Neural cell (in vitro differentiated cells): ENCODE measurements around the gene SOX12. TPM values are rescaled to one million over a fixed set of nuclear protein-coding genes. Genes with fewer than 3 reads are reported as not detected.
"Not testable (repeated sequence)": the region's sequence is repeated elsewhere in the genome, so short reads cannot be mapped to it uniquely, and the experiment has no call there.

Experiments used
- H2AFZ ChIP-seq: fragments of 200-600, 300-800 bp; sonication (generic), shearing (Covaris generic); 2 replicates; pipeline ENCODE4 v1.6.0; 2014; ENCODE audit warnings: low read depth, mild to moderate bottlenecking, antibody characterized with exemption, low read length, moderate library complexity
- H3F3A ChIP-seq: fragments of 200-600 bp; shearing (Covaris generic); 2 replicates; pipeline ENCODE4 v1.6.1; 2016; ENCODE audit warnings: mild to moderate bottlenecking, moderate library complexity, mixed read lengths, antibody characterized with exemption, low read length; ENCODE audit not compliant: insufficient read depth, poor library complexity, severe bottlenecking
- H3K27ac ChIP-seq: fragments of 200-600, 300-800 bp; sonication (generic), shearing (Covaris generic); 2 replicates; pipeline ENCODE4 v1.5.1; 2014; ENCODE audit warnings: mild to moderate bottlenecking, low read length, moderate library complexity
- H3K27me3 ChIP-seq: fragments of 300-800, 200-600 bp; sonication (generic), shearing (Covaris generic); 2 replicates; pipeline ENCODE4 v1.6.0; 2014; ENCODE audit warnings: mild to moderate bottlenecking, low read depth, low read length, moderate library complexity; ENCODE audit not compliant: insufficient read depth
- H3K36me3 ChIP-seq: fragments of 300-800, 200-600 bp; sonication (generic), shearing (Covaris generic); 2 replicates; pipeline ENCODE4 v1.5.1; 2014; ENCODE audit warnings: mild to moderate bottlenecking, antibody characterized with exemption, low read length, moderate library complexity; ENCODE audit not compliant: insufficient read depth
- H3K4me2 ChIP-seq: fragments of 300-800, 200-600 bp; sonication (generic), shearing (Covaris generic); 2 replicates; pipeline ENCODE4 v1.6.0; 2014; ENCODE audit warnings: mild to moderate bottlenecking, low read length
- H3K4me3 ChIP-seq: fragments of 300-800, 200-600 bp; sonication (generic), shearing (Covaris generic); 2 replicates; pipeline ENCODE4 v1.5.1; 2014; ENCODE audit warnings: mild to moderate bottlenecking, low read length, moderate library complexity
- H3K79me2 ChIP-seq: fragments of 200-600 bp; shearing (Covaris generic); replicated peaks from 2 replicates; pipeline ENCODE4 v1.6.0; 2014; ENCODE audit warnings: mild to moderate bottlenecking, low read length, moderate library complexity; ENCODE audit not compliant: insufficient read depth
- H3K9ac ChIP-seq: fragments of 300-800, 200-600 bp; sonication (generic), shearing (Covaris generic); 2 replicates; pipeline ENCODE4 v1.6.1; 2016; ENCODE audit warnings: mild to moderate bottlenecking, low read length, mixed read lengths
- H3K9me2 ChIP-seq: fragments of 200-600 bp; shearing (Covaris generic); 2 replicates; pipeline ENCODE4 v1.6.1; 2016; ENCODE audit warnings: mild to moderate bottlenecking, low read length, mixed read lengths; ENCODE audit not compliant: insufficient read depth
- H3K9me3 ChIP-seq: fragments of 200-600, 300-800 bp; sonication (generic), shearing (Covaris generic); 2 replicates; pipeline ENCODE4 v1.6.1; 2016; ENCODE audit warnings: mild to moderate bottlenecking, mixed run types, low read length, moderate library complexity, mixed read lengths
- H4K20me1 ChIP-seq: fragments of 200-600 bp; shearing (Covaris generic); 2 replicates; pipeline ENCODE4 v1.6.1; 2016; ENCODE audit warnings: mild to moderate bottlenecking, mixed run types; ENCODE audit not compliant: insufficient read depth
- CTCF ChIP-seq: fragments of 450-650 bp; IDR thresholded peaks from 2 replicates; pipeline ENCODE4 v1.5.1; 2014; ENCODE audit warnings: antibody characterized with exemption, mild to moderate bottlenecking, moderate library complexity; ENCODE audit not compliant: poor library complexity, severe bottlenecking
- EP300 ChIP-seq: fragments of 450-650 bp; conservative IDR thresholded peaks from 2 replicates; pipeline ENCODE4 v1.6.1; 2014; ENCODE audit warnings: antibody characterized with exemption, mild to moderate bottlenecking, moderate library complexity; ENCODE audit not compliant: poor library complexity, severe bottlenecking
- EZH2 ChIP-seq: fragments of 200-600, 300-800 bp; shearing (Covaris generic), sonication (generic); IDR thresholded peaks from 2 replicates; pipeline ENCODE4 v1.6.1; 2014; ENCODE audit warnings: antibody characterized with exemption, low read length, borderline replicate concordance, mild to moderate bottlenecking; ENCODE audit not compliant: insufficient read depth, poor library complexity, severe bottlenecking
- MXI1 ChIP-seq: fragments of 450-650 bp; conservative IDR thresholded peaks from 2 replicates; pipeline ENCODE4 v1.6.1; 2014; ENCODE audit warnings: antibody characterized with exemption, mild to moderate bottlenecking; ENCODE audit not compliant: poor library complexity, severe bottlenecking
- POLR2AphosphoS5 ChIP-seq: IDR thresholded peaks from 2 replicates; pipeline ENCODE4 v1.6.1; 2012
- RAD21 ChIP-seq: fragments of 450-650 bp; conservative IDR thresholded peaks from 2 replicates; pipeline ENCODE4 v1.6.1; 2014; ENCODE audit warnings: antibody characterized with exemption, mild to moderate bottlenecking, moderate library complexity
- REST ChIP-seq: IDR thresholded peaks from 2 replicates; pipeline ENCODE4 v1.6.1; 2012; ENCODE audit warnings: borderline replicate concordance
- SMC3 ChIP-seq: fragments of 450-650 bp; conservative IDR thresholded peaks from 2 replicates; pipeline ENCODE4 v1.6.1; 2014; ENCODE audit warnings: antibody characterized with exemption, mild to moderate bottlenecking, moderate library complexity; ENCODE audit not compliant: poor library complexity
- TAF1 ChIP-seq: IDR thresholded peaks from 2 replicates; pipeline ENCODE4 v1.6.1; 2012; ENCODE audit warnings: low read depth
- polyA plus RNA-seq: library from polyadenylated mRNA; depleted of rRNA; stranded (reverse); fragments of >200 nt; gene quantifications from 2 replicates; pipeline ENCODE4 v1.2.3, GENCODE V29; 2014

SOX12 gene
- polyA plus RNA-seq, 1 donor from 2014 or later: 6.8 TPM

DNA sequence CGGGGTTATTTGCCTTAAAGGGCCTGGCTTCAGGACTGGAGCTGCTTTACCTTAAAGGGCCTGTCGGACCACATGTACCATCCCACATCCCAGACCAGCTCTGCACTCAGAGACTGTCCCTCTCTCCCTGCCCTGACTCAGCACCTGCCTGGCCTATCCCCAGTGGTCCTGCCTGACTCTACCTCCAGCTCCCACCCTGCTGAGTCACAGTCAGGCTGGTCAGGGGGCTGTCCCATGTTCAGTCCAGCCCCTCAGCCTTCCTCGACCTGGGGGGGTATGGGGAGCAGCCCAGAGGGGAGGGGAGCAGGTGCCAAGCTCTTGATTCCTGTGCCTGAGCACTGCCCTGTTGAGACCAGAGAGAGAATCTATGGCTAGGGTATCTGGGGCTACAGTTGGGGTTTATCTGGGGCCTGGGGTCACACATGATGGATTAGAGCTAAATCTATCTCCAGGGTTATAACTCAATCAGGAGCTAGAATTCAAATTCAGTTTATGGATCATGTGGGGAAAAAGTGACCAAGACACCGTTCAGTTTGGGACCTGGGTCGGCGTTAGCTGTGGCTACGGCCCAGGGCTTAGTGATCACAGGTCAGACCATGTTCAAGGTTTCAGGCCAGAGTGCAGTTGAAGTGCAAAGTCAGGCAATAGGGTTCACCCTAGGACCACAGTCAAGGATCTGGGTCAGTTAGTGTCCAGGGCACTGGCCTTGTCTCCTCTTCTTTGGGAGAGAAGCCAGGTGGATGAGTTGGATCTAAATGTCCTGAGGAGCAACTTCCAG lies 45.8 kb downstream of the SOX12 start:
- TF ChIP-seq RAD21: no peak
- no peak for TF ChIP-seq POLR2AphosphoS5
- no peak for TF ChIP-seq EP300
- no peak for TF ChIP-seq REST
- TF ChIP-seq TAF1: no peak
- no peak for TF ChIP-seq SMC3
- no peak for TF ChIP-seq CTCF
- Histone ChIP-seq H3K27ac (no peak overlapping the region), H3K9me2 (no peaks in the 10 kb centered on the region), H3K9me3 (no peaks in the 10 kb centered on the region), H3K36me3 (no peaks in the 10 kb centered on the region), H3K79me2 (no peaks in the 10 kb centered on the region), H3K4me2 (no peak overlapping the region), H4K20me1 (no peaks in the 10 kb centered on the region), H3K27me3 (no peaks in the 10 kb centered on the region), H3K4me3 (no peak overlapping the region), H3K9ac (no peak overlapping the region), H2AFZ (no peak overlapping the region), H3F3A (no peaks in the 10 kb centered on the region)

DNA sequence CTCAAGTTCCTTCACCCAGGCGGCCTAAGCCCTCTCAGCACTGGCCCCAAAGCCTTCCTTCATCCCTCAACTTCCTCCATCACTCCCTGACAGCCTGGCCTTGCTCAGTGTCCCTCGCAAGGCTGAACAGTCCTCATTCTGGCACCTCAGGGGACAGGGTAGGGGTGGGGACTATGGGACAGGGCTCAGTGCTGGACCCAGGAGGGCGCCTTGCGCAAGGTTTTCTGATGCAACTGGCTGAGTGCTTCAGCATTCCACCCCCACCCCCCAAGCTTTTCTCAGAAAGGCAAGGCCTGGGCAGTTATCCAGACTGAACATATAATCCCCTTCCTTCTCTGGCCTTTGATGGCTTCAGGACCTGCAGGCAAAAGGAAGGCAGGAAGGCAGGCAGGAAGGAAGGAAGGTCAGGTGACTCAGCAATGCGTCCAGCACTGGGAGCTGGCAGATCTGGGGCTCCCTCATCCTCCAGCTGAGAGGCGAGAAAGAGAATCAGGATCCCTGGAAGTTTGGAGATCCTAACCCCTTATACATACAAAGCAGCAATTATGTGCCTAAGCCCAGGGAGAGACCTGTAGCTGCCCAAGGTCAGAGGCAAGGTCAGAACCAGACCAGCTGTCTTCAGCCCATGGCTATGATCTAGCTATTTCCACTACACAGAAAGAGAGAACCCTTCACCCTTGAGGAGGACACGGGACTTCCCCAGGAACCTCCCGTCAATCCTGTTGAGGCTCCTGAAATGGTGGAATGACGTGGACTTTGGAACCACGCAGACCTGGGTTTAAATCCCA lies 46.6 kb downstream of the SOX12 start:
- no peak overlapping the region for H3K27ac ChIP-seq
- no peak overlapping the region for H3K4me2 ChIP-seq
- no peak overlapping the region for H3K9ac ChIP-seq
- no peaks in the 10 kb centered on the region for H3K27me3 ChIP-seq
- H3F3A ChIP-seq: no peaks in the 10 kb centered on the region
- no peak overlapping the region for H3K4me3 ChIP-seq
- H3K9me2 ChIP-seq: no peaks in the 10 kb centered on the region
- no peaks in the 10 kb centered on the region for H3K79me2 ChIP-seq
- TF ChIP-seq SMC3 (no peak), EZH2 (no peak), EP300 (no peak), RAD21 (no peak), REST (no peak), POLR2AphosphoS5 (no peak), TAF1 (no peak), MXI1 (no peak), CTCF (no peak)
- no peaks in the 10 kb centered on the region for H3K9me3 ChIP-seq
- H2AFZ ChIP-seq: no peak overlapping the region
- H3K36me3 ChIP-seq: no peaks in the 10 kb centered on the region
- no peaks in the 10 kb centered on the region for H4K20me1 ChIP-seq

DNA sequence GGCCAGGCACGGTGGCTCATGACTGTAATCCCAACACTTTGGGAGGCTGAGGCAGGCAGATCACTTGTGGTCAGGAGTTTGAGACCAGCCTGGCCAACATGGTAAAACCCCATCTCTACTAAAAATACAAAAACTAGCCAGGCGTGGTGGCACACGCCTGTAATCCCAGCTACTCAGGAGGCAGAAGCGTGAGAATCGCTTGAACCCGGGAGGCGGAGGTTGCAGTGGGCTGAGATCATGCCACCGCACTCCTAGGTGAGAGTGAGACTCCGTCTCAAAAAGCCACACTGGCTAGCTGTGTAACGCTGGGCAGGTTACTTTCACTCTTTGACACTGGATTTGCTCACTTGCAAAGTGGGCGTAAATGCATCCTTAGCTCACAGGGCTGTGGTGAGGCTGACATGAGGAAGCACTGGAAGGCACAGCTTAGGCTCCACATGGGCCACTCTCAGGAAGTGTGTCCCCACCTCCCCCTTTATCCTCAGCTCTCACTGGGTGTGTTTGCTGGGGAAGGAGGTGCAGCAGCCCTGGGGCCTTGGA lies 47.3 kb downstream of the SOX12 start:
- not testable (repeated sequence) for H3K4me3 ChIP-seq, H3F3A ChIP-seq, H3K9me3 ChIP-seq, H2AFZ ChIP-seq, H3K27me3 ChIP-seq, H4K20me1 ChIP-seq, H3K36me3 ChIP-seq, H3K79me2 ChIP-seq, H3K27ac ChIP-seq, H3K9me2 ChIP-seq, H3K4me2 ChIP-seq, H3K9ac ChIP-seq
